Caco-2 (cell line): ENCODE measurements around the gene GJC1. TPM values are rescaled to one million over a fixed set of nuclear protein-coding genes. Genes with fewer than 3 reads are reported as not detected.

Experiments used
- BruUV-seq: library from RNA; stranded (reverse); fragments of 400-500 nt; replicated peaks from 2 replicates; lab custom pipeline; 2021; lab: Mats Ljungman, UMichigan
- CTCF ChIA-PET: fragments of 300-600 bp; sonication (Branson Sonifier 250); formaldehyde crosslinking; loops from one replicate; lab custom pipeline; 2022; ENCODE audit warnings: antibody characterized with exemption; lab: Charles Lee
- POLR2A ChIA-PET: fragments of 300-600 bp; sonication (Branson Sonifier 250); formaldehyde crosslinking; loops from one replicate; lab custom pipeline; 2022; ENCODE audit warnings: antibody characterized with exemption; lab: Charles Lee
- DNase-seq, 2 experiments: peaks; one replicate each; pipeline versions ENCODE4 v3.0.0 to v3.0.0-alpha.2; 2020 to 2022
- H3K27me3 ChIP-seq: replicated peaks from 2 replicates; pipeline ENCODE4 v1.6.0; 2011; ENCODE audit warnings: low read length; ENCODE audit not compliant: control insufficient read depth, insufficient read depth
- H3K36me3 ChIP-seq: 2 replicates; pipeline ENCODE4 v1.5.1; 2011; ENCODE audit warnings: low read length; ENCODE audit not compliant: control insufficient read depth, insufficient read depth
- H3K4me1 ChIP-seq: fragments of 250-450 bp; sonication (Bioruptor Pico); 2 replicates; pipeline ENCODE4 v1.5.1; 2020; ENCODE audit warnings: mild to moderate bottlenecking
- H3K4me3 ChIP-seq: 2 replicates; pipeline ENCODE4 v1.5.1; 2011; ENCODE audit warnings: low read depth, mild to moderate bottlenecking, control low read depth, low read length
- H3K9me3 ChIP-seq: fragments of 250-450 bp; sonication (Bioruptor Pico); 2 replicates; pipeline ENCODE4 v1.5.1; 2020; ENCODE audit warnings: mild to moderate bottlenecking, moderate library complexity
- H3K27ac Mint-ChIP-seq: one replicate; pipeline ENCODE4 v1.8.0; 2022; ENCODE audit warnings: mixed read lengths; ENCODE audit not compliant: unreplicated experiment
- H3K27me3 Mint-ChIP-seq: one replicate; pipeline ENCODE4 v1.8.0; 2022; ENCODE audit warnings: mixed read lengths; ENCODE audit not compliant: insufficient read depth, unreplicated experiment
- H3K36me3 Mint-ChIP-seq: one replicate; pipeline ENCODE4 v1.8.0; 2022; ENCODE audit warnings: mild to moderate bottlenecking, mixed read lengths; ENCODE audit not compliant: insufficient read depth, unreplicated experiment
- H3K4me1 Mint-ChIP-seq: one replicate; pipeline ENCODE4 v1.8.0; 2022; ENCODE audit warnings: low read depth, mixed read lengths; ENCODE audit not compliant: unreplicated experiment
- H3K4me3 Mint-ChIP-seq: one replicate; pipeline ENCODE4 v1.8.0; 2022; ENCODE audit warnings: mild to moderate bottlenecking, moderate library complexity, mixed read lengths; ENCODE audit not compliant: unreplicated experiment
- H3K9me3 Mint-ChIP-seq: one replicate; pipeline ENCODE4 v1.8.0; 2022; ENCODE audit warnings: mixed read lengths; ENCODE audit not compliant: unreplicated experiment
- intact Hi-C: fragments of 100-400 bp; cut with micrococcal nuclease; formaldehyde crosslinking; loops from one replicate; pipeline ENCODE4 v1.10.0; 2022; ENCODE audit not compliant: unreplicated experiment
- total RNA-seq: library from RNA; stranded (reverse); gene quantifications from 2 replicates; pipeline ENCODE4 v1.2.3, GENCODE V29; 2022
- TF ChIP-seq, protein P1 (sequence below), 2 experiments: fragments of 200-600 bp in 1 of 2; IDR thresholded peaks; 1 replicate in 1 of 2; 2 replicates in 1 of 2; pipeline versions ENCODE4 v1.5.1 to v1.8.0; 2011 to 2022; ENCODE audit warnings: antibody characterized with exemption in 1 of 2, control low read depth in 1 of 2, inconsistent platforms in 1 of 2, low read depth in 1 of 2, low read length in 1 of 2, mild to moderate bottlenecking in 1 of 2, moderate library complexity in 1 of 2; ENCODE audit not compliant: insufficient read depth in 1 of 2, severe bottlenecking in 1 of 2, unreplicated experiment in 1 of 2

Gene GJC1
- total RNA-seq, 1 experiment from 2014 or later = 33.5 TPM

DNA sequence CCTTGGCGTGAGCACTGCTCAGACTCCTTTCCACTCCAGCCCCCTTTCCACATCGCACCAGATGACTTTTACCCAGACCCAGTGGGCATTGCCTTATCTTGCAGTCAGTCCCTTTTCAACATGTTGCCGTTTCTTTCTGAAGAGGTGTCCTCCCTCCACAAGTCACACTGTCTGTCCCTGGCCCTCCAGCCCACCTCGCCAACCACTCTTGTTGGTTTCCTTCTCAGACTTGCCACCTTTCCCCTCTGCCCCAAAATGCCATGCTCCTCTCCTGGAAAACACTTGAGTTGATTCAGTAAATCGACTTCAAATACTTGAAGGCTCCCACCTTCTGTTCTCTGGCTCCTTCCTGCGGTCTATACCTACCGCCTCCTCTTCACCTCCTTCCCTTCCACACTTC lies 78.8 kb downstream of the GJC1 start:
- no peaks in the 10 kb centered on the region for H3K9me3 ChIP-seq
- CTCF ChIA-PET = no interaction called here
- intact Hi-C loops = no loop called here
- no peaks in the 10 kb centered on the region for H3K27me3 Mint-ChIP-seq
- H3K27ac Mint-ChIP-seq = no peak overlapping the region
- H3K27me3 ChIP-seq = no peaks in the 10 kb centered on the region
- POLR2A ChIA-PET = no interaction called here
- H3K4me1 Mint-ChIP-seq = no peaks in the 10 kb centered on the region
- H3K36me3 ChIP-seq = no peaks in the 10 kb centered on the region; the same call in 1 of the 2 replicates
- no peak overlapping the region for H3K4me3 ChIP-seq
- H3K9me3 Mint-ChIP-seq = no peaks in the 10 kb centered on the region
- no peak overlapping the region for H3K4me3 Mint-ChIP-seq
- no TSS peak for BruUV-seq
- no peaks in the 10 kb centered on the region for H3K4me1 ChIP-seq
- DNase-seq = no peak
- H3K36me3 Mint-ChIP-seq = peaks cover 27% of the 10 kb centered on the region
- TF ChIP-seq, protein P1, sequence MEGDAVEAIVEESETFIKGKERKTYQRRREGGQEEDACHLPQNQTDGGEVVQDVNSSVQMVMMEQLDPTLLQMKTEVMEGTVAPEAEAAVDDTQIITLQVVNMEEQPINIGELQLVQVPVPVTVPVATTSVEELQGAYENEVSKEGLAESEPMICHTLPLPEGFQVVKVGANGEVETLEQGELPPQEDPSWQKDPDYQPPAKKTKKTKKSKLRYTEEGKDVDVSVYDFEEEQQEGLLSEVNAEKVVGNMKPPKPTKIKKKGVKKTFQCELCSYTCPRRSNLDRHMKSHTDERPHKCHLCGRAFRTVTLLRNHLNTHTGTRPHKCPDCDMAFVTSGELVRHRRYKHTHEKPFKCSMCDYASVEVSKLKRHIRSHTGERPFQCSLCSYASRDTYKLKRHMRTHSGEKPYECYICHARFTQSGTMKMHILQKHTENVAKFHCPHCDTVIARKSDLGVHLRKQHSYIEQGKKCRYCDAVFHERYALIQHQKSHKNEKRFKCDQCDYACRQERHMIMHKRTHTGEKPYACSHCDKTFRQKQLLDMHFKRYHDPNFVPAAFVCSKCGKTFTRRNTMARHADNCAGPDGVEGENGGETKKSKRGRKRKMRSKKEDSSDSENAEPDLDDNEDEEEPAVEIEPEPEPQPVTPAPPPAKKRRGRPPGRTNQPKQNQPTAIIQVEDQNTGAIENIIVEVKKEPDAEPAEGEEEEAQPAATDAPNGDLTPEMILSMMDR (IDR thresholded peaks at IDR 0.05; ENCODE audit: insufficient read depth in 1 of 2, low read depth in 1 of 2, low read length in 1 of 2, severe bottlenecking in 1 of 2, unreplicated experiment in 1 of 2) = no peak

DNA sequence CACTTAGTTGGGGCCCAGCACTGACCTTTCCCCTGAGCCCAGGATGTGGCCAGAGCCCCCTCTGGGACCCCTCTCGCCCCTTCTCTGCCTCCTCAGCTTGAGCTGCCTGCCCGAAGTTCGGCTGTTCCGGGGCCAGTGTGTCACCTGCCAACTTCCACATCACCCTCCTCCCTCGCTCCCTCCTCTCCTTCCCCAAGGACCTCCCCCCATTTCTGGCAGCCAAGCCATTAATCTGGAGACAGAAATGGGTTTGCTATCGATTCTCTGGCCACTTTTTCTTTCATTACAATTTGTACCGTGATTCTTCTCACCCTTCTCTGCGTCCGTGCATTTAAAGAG lies 80.1 kb downstream of the GJC1 start:
- no peak overlapping the region for H3K4me3 Mint-ChIP-seq
- H3K4me1 ChIP-seq = no peaks in the 10 kb centered on the region
- TF ChIP-seq, protein P1 (IDR thresholded peaks at IDR 0.05; ENCODE audit: insufficient read depth in 1 of 2, low read depth in 1 of 2, low read length in 1 of 2, severe bottlenecking in 1 of 2, unreplicated experiment in 1 of 2) = no peak
- no peak overlapping the region for H3K4me3 ChIP-seq
- H3K36me3 ChIP-seq = no peaks in the 10 kb centered on the region; the same call in 1 of the 2 replicates
- H3K27me3 ChIP-seq = no peaks in the 10 kb centered on the region
- no peak for DNase-seq
- no TSS peak for BruUV-seq
- H3K9me3 Mint-ChIP-seq = no peaks in the 10 kb centered on the region
- no peaks in the 10 kb centered on the region for H3K9me3 ChIP-seq
- H3K27ac Mint-ChIP-seq = no peak overlapping the region
- intact Hi-C loops = no loop called here
- H3K4me1 Mint-ChIP-seq = no peaks in the 10 kb centered on the region
- CTCF ChIA-PET = no interaction called here
- POLR2A ChIA-PET = no interaction called here
- H3K36me3 Mint-ChIP-seq = peaks cover 27% of the 10 kb centered on the region
- no peaks in the 10 kb centered on the region for H3K27me3 Mint-ChIP-seq

DNA sequence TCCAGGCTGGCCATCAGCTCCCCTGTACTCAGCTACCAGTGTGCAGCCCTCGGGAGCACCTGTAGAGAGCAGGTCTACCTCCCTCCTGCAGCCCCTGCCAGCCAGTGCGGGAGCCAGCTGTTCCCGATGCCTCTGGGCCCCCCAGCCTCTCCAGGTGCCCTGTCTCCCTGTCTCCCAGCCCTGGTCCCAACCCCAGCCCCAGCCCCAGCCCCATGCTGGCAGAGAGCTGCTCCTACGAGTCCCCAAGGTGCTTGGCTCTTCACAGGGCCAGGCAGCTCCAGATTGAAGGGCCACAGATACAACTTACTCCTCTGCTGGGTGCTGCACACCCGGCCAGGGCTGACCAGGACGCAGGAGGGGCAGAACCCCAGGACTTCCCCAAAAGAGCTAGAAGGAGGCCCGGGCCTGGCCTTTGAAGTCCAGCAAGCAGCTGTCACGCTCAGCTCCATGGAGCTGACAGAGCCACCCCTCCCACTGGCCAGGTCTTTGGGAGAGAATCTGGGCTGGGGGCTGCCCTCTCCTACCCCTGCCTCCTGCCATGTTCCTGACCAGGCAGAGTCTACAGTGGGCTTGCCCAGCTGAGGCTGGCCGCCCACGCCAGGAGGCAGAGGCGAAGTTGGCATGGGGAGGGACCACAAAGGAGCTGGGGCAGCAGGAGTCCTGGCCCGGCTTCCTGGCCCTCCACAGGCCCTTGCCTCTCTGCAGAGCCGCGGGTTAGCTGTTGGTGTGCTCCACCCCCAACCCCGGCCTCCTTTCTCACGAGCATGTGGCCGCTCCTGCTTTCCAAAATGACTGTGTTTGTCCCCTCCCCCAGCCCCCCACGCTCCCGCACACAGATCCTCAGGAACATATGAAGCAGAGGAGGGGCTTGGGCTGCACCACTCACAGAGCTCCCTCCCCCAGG lies 80.8 kb downstream of the GJC1 start:
- Mint-ChIP-seq H3K36me3 (peaks cover 26% of the 10 kb centered on the region), H3K9me3 (no peaks in the 10 kb centered on the region), H3K4me3 (no peak overlapping the region), H3K4me1 (no peaks in the 10 kb centered on the region), H3K27ac (no peak overlapping the region), H3K27me3 (no peaks in the 10 kb centered on the region)
- BruUV-seq = no TSS peak
- no peaks in the 10 kb centered on the region for H3K9me3 ChIP-seq
- TF ChIP-seq, protein P1 (IDR thresholded peaks at IDR 0.05; ENCODE audit: insufficient read depth in 1 of 2, low read depth in 1 of 2, low read length in 1 of 2, severe bottlenecking in 1 of 2, unreplicated experiment in 1 of 2) = no peak
- H3K4me1 ChIP-seq = no peaks in the 10 kb centered on the region
- intact Hi-C loops = no loop called here
- H3K36me3 ChIP-seq = no peaks in the 10 kb centered on the region; the same call in 1 of the 2 replicates
- no peak overlapping the region for H3K4me3 ChIP-seq
- no peak for DNase-seq
- CTCF ChIA-PET = no interaction called here
- POLR2A ChIA-PET = no interaction called here
- H3K27me3 ChIP-seq = no peaks in the 10 kb centered on the region

Other genes with a start within 250 kb of the GJC1 start
- gene MEIOC, start 173.8 kb downstream of the GJC1 start, total RNA-seq = not detected in 2 replicates
- 54.3 and 54.8 TPM in 2 replicates for gene CCDC43, start 140.5 kb downstream of the GJC1 start, total RNA-seq
- 31.8 and 34.2 TPM in 2 replicates for gene DBF4B, start 121.6 kb downstream of the GJC1 start, total RNA-seq
- gene ADAM11, start 71.3 kb downstream of the GJC1 start, total RNA-seq = 1.9 and 2.3 TPM in 2 replicates
- gene HIGD1B, start 17.6 kb upstream of the GJC1 start, total RNA-seq = not detected in 2 replicates
- 175 and 186 TPM in 2 replicates for gene EFTUD2, start 69.2 kb upstream of the GJC1 start, total RNA-seq
- not detected in 2 replicates for gene GFAP, start 85.2 kb upstream of the GJC1 start, total RNA-seq
- 63.6 and 68.4 TPM in 2 replicates for gene KIF18B, start 117.5 kb upstream of the GJC1 start, total RNA-seq
- 2.5 and 5.2 TPM in 2 replicates for gene C1QL1, start 138.0 kb upstream of the GJC1 start, total RNA-seq
- gene DCAKD, start 221.3 kb upstream of the GJC1 start, total RNA-seq = 12.0 and 15.1 TPM in 2 replicates
- 173 and 179 TPM in 2 replicates for gene NMT1, start 231.0 kb upstream of the GJC1 start, total RNA-seq